ENCODE measurements around the gene TTC23L.

The TTC23L gene

GRCh38 chr5:34870382-34870781 is 31.4 kb downstream of the TTC23L start:
- DNase-seq (ENCODE audit: low read depth in 3 of 3): no peak

- no peak for DNase-seq (ENCODE audit: low read depth in 3 of 3)
Measured at GRCh38 chr5:34876275-34876674, 37.3 kb downstream of the TTC23L start.

GRCh38 chr5:34881246-34881645 is 42.3 kb downstream of the TTC23L start:
- no peak for DNase-seq (ENCODE audit: low read depth in 3 of 3)

GRCh38 chr5:34886392-34887119 is 47.6 kb downstream of the TTC23L start:
- no peak for DNase-seq (ENCODE audit: low read depth in 3 of 3)

GRCh38 chr5:34889394-34889793 is 50.4 kb downstream of the TTC23L start:
- DNase-seq (ENCODE audit: low read depth in 3 of 3): no peak

GRCh38 chr5:34891981-34892380 is 53.0 kb downstream of the TTC23L start:
- DNase-seq (ENCODE audit: low read depth in 3 of 3): no peak

GRCh38 chr5:34892414-34892813 is 53.5 kb downstream of the TTC23L start:
- no peak for DNase-seq (ENCODE audit: low read depth in 3 of 3)

- DNase-seq (ENCODE audit: low read depth in 3 of 3): no peak
Measured at GRCh38 chr5:34894716-34895115, 55.8 kb downstream of the TTC23L start.

- no peak for DNase-seq (ENCODE audit: low read depth in 3 of 3)
Measured at GRCh38 chr5:34895641-34896419, 56.9 kb downstream of the TTC23L start.

- no peak for DNase-seq (ENCODE audit: low read depth in 3 of 3)
Measured at GRCh38 chr5:34897646-34898045, 58.7 kb downstream of the TTC23L start.

- peak; percentile 34 to 37 (median 36) for DNase-seq (ENCODE audit: low read depth in 3 of 3)
Measured at GRCh38 chr5:34898258-34898895, 59.4 kb downstream of the TTC23L start.

GRCh38 chr5:34899066-34899465 is 60.1 kb downstream of the TTC23L start:
- DNase-seq (ENCODE audit: low read depth in 3 of 3): no peak

- no peak for DNase-seq (ENCODE audit: low read depth in 3 of 3)
Measured at GRCh38 chr5:34900652-34901051, 61.7 kb downstream of the TTC23L start.

GRCh38 chr5:34903260-34903659 is 64.3 kb downstream of the TTC23L start:
- no peak for DNase-seq (ENCODE audit: low read depth in 3 of 3)

- DNase-seq (ENCODE audit: low read depth in 3 of 3): no peak
Measured at GRCh38 chr5:34905564-34905963, 66.6 kb downstream of the TTC23L start.

- no peak for DNase-seq (ENCODE audit: low read depth in 3 of 3)
Measured at GRCh38 chr5:34913072-34913471, 74.1 kb downstream of the TTC23L start.

GRCh38 chr5:34914671-34915138 is 75.7 kb downstream of the TTC23L start:
- no peak for DNase-seq (ENCODE audit: low read depth in 3 of 3)

- peak; percentile 87 to 93 (median 90) for DNase-seq (ENCODE audit: low read depth in 3 of 3)
Measured at GRCh38 chr5:34915139-34915855, 76.3 kb downstream of the TTC23L start, which contains the start of the genes BRIX1 and RAD1. TSS of gene BRIX1 (plus strand) at chr5:34915711. CDS start at chr5:34915739, 28 bp downstream. TSS of gene RAD1 (minus strand) at chr5:34915504. CDS start at chr5:34914892, 612 bp downstream.

- no peak for DNase-seq (ENCODE audit: low read depth in 3 of 3)
Measured at GRCh38 chr5:34915856-34916192, 76.9 kb downstream of the TTC23L start.

GRCh38 chr5:34916518-34916917 is 77.6 kb downstream of the TTC23L start:
- no peak for DNase-seq (ENCODE audit: low read depth in 3 of 3)

GRCh38 chr5:34918025-34918424 is 79.1 kb downstream of the TTC23L start:
- DNase-seq (ENCODE audit: low read depth in 3 of 3): no peak

- DNase-seq (ENCODE audit: low read depth in 3 of 3): no peak
Measured at GRCh38 chr5:34919077-34919476, 80.1 kb downstream of the TTC23L start.

All from stimulated activated CD4-positive, alpha-beta T cell treated with anti-CD3 and anti-CD28 coated beads, TNF-alpha, amount 100 ng/mL, for 24 hours (primary cell).